ENCODE measurements around the gene NEFH. TPM values are rescaled to one million over a fixed set of nuclear protein-coding genes. Genes with fewer than 3 reads are reported as not detected.

NEFH gene
- total RNA-seq, 1 experiment from 2014 or later: not detected

Other genes with a start within 250 kb of the NEFH start
- 15.3 and 19.3 TPM in 2 replicates for gene RHBDD3, start 212.2 kb upstream of the NEFH start, total RNA-seq (2014; rRNA removed; shearing (Covaris generic))
- 146 and 168 TPM in 2 replicates for gene EWSR1, start 211.9 kb upstream of the NEFH start, total RNA-seq (2014; rRNA removed; shearing (Covaris generic))
- gene GAS2L1, start 173.6 kb upstream of the NEFH start, total RNA-seq (2014; rRNA removed; shearing (Covaris generic)): 27.5 and 32.1 TPM in 2 replicates
- gene RASL10A, start 164.5 kb upstream of the NEFH start, total RNA-seq (2014; rRNA removed; shearing (Covaris generic)): not detected in 2 replicates
- gene AP1B1, start 91.6 kb upstream of the NEFH start, total RNA-seq (2014; rRNA removed; shearing (Covaris generic)): 33.2 and 35.8 TPM in 2 replicates
- not detected in 2 replicates for gene RFPL1, start 41.6 kb upstream of the NEFH start, total RNA-seq (2014; rRNA removed; shearing (Covaris generic))
- 42.8 and 45.6 TPM in 2 replicates for gene THOC5, start 73.5 kb downstream of the NEFH start, total RNA-seq (2014; rRNA removed; shearing (Covaris generic))
- gene NIPSNAP1, start 100.9 kb downstream of the NEFH start, total RNA-seq (2014; rRNA removed; shearing (Covaris generic)): 88.8 and 95.7 TPM in 2 replicates
- gene NF2, start 123.4 kb downstream of the NEFH start, total RNA-seq (2014; rRNA removed; shearing (Covaris generic)): 3.7 and 5.3 TPM in 2 replicates
- 0.19 TPM in 2 replicates for gene CABP7, start 239.8 kb downstream of the NEFH start, total RNA-seq (2014; rRNA removed; shearing (Covaris generic))